NCI-H1694 treated with DMSO at 0.1 percent for 48 hours (cell line): ENCODE data around the gene C1orf105.
"Not testable (repeated sequence)": the region's sequence is repeated elsewhere in the genome, so short reads cannot be mapped to it uniquely, and the experiment has no call there.

ENCODE experiments used
- DNase-seq: peaks from one replicate; lab custom pipeline; 2025; lab: John Stamatoyannopoulos, UW

The C1orf105 gene

GRCh38 chr1:172420385-172420784, at the start of gene C1orf105:
TSS of gene C1orf105 (plus strand) at chr1:172420685. CDS start at chr1:172420886, 201 bp downstream.
- DNase-seq = no peak

GRCh38 chr1:172371646-172372045, 48.8 kb upstream of the C1orf105 start:
- DNase-seq = not testable (repeated sequence)

GRCh38 chr1:172373864-172374263, 46.6 kb upstream of the C1orf105 start:
- no peak for DNase-seq

- DNase-seq = no peak
Measured at GRCh38 chr1:172375211-172375631, 45.3 kb upstream of the C1orf105 start.

GRCh38 chr1:172376431-172376830, 44.1 kb upstream of the C1orf105 start:
- no peak for DNase-seq

GRCh38 chr1:172377565-172377964, 42.9 kb upstream of the C1orf105 start:
- no peak for DNase-seq

GRCh38 chr1:172378109-172378760, 42.2 kb upstream of the C1orf105 start:
- no peak for DNase-seq

GRCh38 chr1:172380441-172381244, 39.8 kb upstream of the C1orf105 start:
- DNase-seq = no peak

- no peak for DNase-seq
Measured at GRCh38 chr1:172381946-172382345, 38.5 kb upstream of the C1orf105 start.

- DNase-seq = no peak
Measured at GRCh38 chr1:172382406-172382805, 38.1 kb upstream of the C1orf105 start.

GRCh38 chr1:172382990-172383389, 37.5 kb upstream of the C1orf105 start:
- no peak for DNase-seq

GRCh38 chr1:172383536-172383935, 36.9 kb upstream of the C1orf105 start:
- DNase-seq = no peak

GRCh38 chr1:172384656-172385055, 35.8 kb upstream of the C1orf105 start:
- DNase-seq = no peak

GRCh38 chr1:172386046-172386445, 34.4 kb upstream of the C1orf105 start:
- DNase-seq = no peak

GRCh38 chr1:172388490-172388889, 32.0 kb upstream of the C1orf105 start:
- no peak for DNase-seq

- no peak for DNase-seq
Measured at GRCh38 chr1:172390301-172390682, 30.2 kb upstream of the C1orf105 start.

- DNase-seq = no peak
Measured at GRCh38 chr1:172390683-172391551, 29.6 kb upstream of the C1orf105 start.

- DNase-seq = no peak
Measured at GRCh38 chr1:172391976-172392375, 28.5 kb upstream of the C1orf105 start.

GRCh38 chr1:172393354-172393753, 27.1 kb upstream of the C1orf105 start:
- no peak for DNase-seq

GRCh38 chr1:172394141-172394751, 26.2 kb upstream of the C1orf105 start:
- no peak for DNase-seq

GRCh38 chr1:172394811-172395210, 25.7 kb upstream of the C1orf105 start:
- DNase-seq = no peak

GRCh38 chr1:172395576-172395975, 24.9 kb upstream of the C1orf105 start:
- no peak for DNase-seq
